Ramos (cell line): ENCODE measurements around the gene OR2K2.
"Not testable (repeated sequence)": the region's sequence is repeated elsewhere in the genome, so short reads cannot be mapped to it uniquely, and the experiment has no call there.

Source experiments
- in situ Hi-C: fragments of 300-500 bp; cut with MboI; formaldehyde crosslinking; loops from one replicate; pipeline ENCODE4 v1.14.3; 2022; ENCODE audit warnings: low sequenced_read_pairs; ENCODE audit not compliant: unreplicated experiment

The OR2K2 gene

DNA sequence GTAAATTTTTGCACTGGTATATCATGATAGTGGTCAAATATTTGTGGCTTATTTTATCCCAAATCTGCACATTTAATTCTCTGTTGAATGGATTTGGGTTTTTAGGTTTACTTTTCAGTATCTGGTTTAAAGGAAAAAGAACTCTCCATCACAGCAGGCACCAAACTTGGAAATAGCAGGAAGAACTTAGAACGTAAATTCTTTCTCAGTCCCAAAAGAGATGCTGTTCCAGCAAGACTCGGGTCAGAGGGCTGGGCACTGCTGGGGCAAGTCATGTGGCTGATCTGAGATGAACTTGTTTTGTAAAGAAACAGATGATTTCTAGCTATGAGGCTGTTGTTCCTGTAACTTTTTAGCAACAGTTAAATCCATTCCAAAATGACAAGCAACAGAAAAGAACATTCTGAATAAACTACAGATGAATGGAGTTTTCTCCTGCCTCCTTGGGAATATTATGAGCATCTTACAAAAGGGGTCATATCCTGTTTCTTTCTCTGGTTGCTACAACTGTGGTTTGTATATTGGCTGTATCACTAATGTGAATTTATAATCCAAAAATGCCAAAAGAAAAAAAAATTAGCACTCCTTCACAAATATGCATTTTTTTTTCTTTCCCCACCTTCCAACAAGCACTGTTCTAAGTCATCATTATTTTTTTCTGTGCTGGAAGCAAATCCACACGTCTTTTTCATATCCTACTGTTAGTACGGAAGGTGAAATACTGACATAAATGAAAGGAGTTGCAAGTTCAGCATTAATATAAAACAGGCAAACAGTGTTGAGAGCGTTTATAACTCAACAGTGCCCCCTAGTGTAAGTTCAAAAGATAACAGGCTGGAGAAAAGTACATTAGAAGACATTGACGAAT, 31.1 kb downstream of the OR2K2 start:
- in situ Hi-C loops, result no loop called here

DNA sequence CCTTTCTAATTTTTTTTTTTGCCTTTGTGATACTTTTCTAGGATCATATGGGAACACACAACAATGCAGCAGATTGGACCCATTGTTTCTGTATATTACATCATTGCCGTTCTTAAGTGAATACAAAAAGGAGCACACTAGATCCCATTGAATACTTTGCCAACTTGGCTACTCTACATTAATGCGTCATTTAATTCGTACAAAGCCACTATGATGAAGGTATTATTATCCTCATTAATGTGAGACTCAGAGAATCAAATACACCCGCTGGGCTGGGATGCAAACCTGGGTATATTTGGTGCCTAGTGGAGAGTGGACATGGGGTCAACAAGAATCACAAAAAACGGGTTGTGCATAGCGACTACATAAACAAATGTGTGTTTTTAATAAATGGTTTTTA, 31.9 kb downstream of the OR2K2 start:
- in situ Hi-C loops, result no loop called here

- in situ Hi-C loops, result no loop called here
Measured at GRCh38 chr9:111297066-111297824, 32.8 kb downstream of the OR2K2 start.

- in situ Hi-C loops, result no loop called here
Measured at GRCh38 chr9:111294691-111295451, 35.2 kb downstream of the OR2K2 start.

DNA sequence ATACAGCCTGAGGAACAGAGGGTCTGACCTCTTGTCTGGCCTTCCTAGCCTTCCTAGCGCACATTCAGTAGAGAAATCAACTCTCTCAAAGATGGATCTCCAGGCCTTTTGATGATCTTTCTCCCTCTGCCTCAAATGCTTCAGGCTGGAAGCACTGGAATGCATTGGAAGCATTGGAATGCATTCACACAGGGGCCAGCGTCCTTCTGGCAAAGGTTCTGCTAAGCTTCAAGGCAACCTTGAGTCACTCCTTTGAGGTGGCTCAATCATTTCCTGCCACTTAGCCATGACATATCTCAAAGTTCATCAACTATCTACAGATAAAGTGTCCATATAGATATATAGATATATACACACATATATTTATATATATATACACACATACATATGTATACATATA, 42.9 kb downstream of the OR2K2 start:
- in situ Hi-C loops, result no loop called here

GRCh38 chr9:111284703-111285102, 45.3 kb downstream of the OR2K2 start:
- in situ Hi-C loops, result no loop called here

DNA sequence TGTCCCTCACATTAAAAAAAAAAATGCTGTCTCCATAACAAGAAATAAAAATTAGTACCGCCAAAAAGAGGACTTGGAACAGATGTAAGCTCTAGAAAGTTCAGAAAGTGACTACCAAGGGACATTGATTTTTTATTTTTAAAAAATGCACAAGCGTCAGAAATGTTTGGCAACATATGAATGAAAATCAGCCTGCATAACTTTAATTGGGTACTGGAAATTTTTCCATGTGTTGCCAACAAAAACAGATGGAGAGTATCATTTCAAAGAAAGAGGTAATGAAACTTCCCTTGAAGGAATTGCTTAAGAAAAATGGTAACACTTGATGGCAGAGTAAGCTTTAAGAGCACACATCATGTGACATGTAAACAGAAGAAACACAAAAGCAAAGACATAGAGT, 47.2 kb downstream of the OR2K2 start:
- in situ Hi-C loops, result no loop called here

DNA sequence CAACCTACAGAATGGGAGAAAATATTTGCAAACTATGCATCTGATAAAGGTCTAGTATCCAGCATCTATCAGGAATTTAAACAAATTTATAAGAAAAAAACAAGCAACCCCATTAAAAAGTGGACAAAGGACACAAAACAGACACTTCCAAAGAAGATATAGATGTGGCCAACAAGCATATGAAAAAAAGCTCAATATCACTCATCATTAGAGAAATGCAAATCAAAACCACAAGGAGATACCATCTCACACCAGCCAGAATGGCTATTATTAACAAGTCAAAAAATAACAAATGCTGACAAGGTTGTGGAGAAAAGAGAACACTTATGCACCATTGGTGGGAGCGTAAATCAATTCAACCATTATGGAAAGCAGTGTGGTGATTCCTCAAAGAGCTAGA, 49.2 kb downstream of the OR2K2 start:
- in situ Hi-C loops, result not testable (repeated sequence)
